HEK293 (cell line): Measurements from ENCODE around the gene KCTD11.
A peak's percentile ranks its signal among the peaks of the same experiment; 100 is the strongest.

ENCODE experiments used
- CTCF ChIA-PET: fragments of 350-600 bp; formaldehyde crosslinking; extraction: SDS; loops from one replicate; lab custom pipeline; 2021; ENCODE audit warnings: antibody characterized with exemption; lab: Yijun Ruan, JAX
- POLR2A ChIA-PET: fragments of 300-600 bp; formaldehyde crosslinking; extraction: SDS; loops from one replicate; lab custom pipeline; 2020; ENCODE audit warnings: antibody characterized with exemption, inconsistent platforms; lab: Yijun Ruan, JAX
- H3K27ac ChIP-seq: fragments of 200-500 bp; sonication (Bioruptor generic); 2 replicates; pipeline ENCODE4 v1.5.1; 2014; ENCODE audit warnings: low read depth, low read length, control low read depth, inconsistent platforms; ENCODE audit errors: extremely low read depth
- H3K36me3 ChIP-seq, 2 experiments: fragments of 200-500 bp in 1 of 2; sonication (Bioruptor generic) in 1 of 2; 1 replicate in 1 of 2; 2 replicates in 1 of 2; pipeline ENCODE4 v1.5.1; 2014 to 2017; ENCODE audit warnings: inconsistent platforms in 2 of 2, low read length in 2 of 2; ENCODE audit not compliant: control insufficient read depth in 2 of 2, insufficient read depth in 1 of 2
- H3K4me1 ChIP-seq: fragments of 200-500 bp; sonication (Bioruptor generic); 2 replicates; pipeline ENCODE4 v1.5.1; 2014; ENCODE audit warnings: mild to moderate bottlenecking, low read length, inconsistent platforms; ENCODE audit not compliant: control insufficient read depth, insufficient read depth
- H3K4me3 ChIP-seq: 2 replicates; pipeline ENCODE4 v1.5.1; 2011; ENCODE audit warnings: low read depth, mild to moderate bottlenecking, control low read depth, low read length, moderate library complexity
- H3K9me3 ChIP-seq: fragments of 200-500 bp; sonication (Bioruptor generic); 2 replicates; pipeline ENCODE4 v1.5.1; 2014; ENCODE audit warnings: low read depth, low read length, inconsistent platforms; ENCODE audit not compliant: control insufficient read depth, insufficient read depth
- KLF1 ChIP-seq: fragments of 450-650 bp; formaldehyde crosslinking; IDR thresholded peaks from 2 replicates; pipeline ENCODE4 v1.5.1; 2016; ENCODE audit warnings: missing biosample characterization, missing genetic modification characterization
- KLF17 ChIP-seq: fragments of 450-650 bp; formaldehyde crosslinking; IDR thresholded peaks from 2 replicates; pipeline ENCODE4 v1.5.1; 2016; ENCODE audit warnings: missing biosample characterization, missing genetic modification characterization
- MYNN ChIP-seq: fragments of 450-650 bp; formaldehyde crosslinking; IDR thresholded peaks from 2 replicates; pipeline ENCODE4 v1.5.1; 2016; ENCODE audit warnings: missing biosample characterization, missing genetic modification characterization, borderline replicate concordance
- PATZ1 ChIP-seq: fragments of 450-650 bp; formaldehyde crosslinking; IDR thresholded peaks from 2 replicates; pipeline ENCODE4 v1.5.1; 2016; ENCODE audit warnings: missing biosample characterization, missing genetic modification characterization
- SP3 ChIP-seq: fragments of 450-650 bp; formaldehyde crosslinking; IDR thresholded peaks from 2 replicates; pipeline ENCODE4 v1.5.1; 2016; ENCODE audit warnings: missing biosample characterization, missing genetic modification characterization
- ZBTB10 ChIP-seq: fragments of 450-650 bp; formaldehyde crosslinking; IDR thresholded peaks from 2 replicates; pipeline ENCODE4 v1.5.1; 2016; ENCODE audit warnings: missing biosample characterization, missing genetic modification characterization
- ZBTB20 ChIP-seq: fragments of 450-650 bp; formaldehyde crosslinking; IDR thresholded peaks from 2 replicates; pipeline ENCODE4 v1.5.1; 2016; ENCODE audit warnings: missing biosample characterization, missing genetic modification characterization
- ZEB2 ChIP-seq: fragments of 450-650 bp; formaldehyde crosslinking; IDR thresholded peaks from 2 replicates; pipeline ENCODE4 v1.5.1; 2016; ENCODE audit warnings: missing biosample characterization, missing genetic modification characterization
- ZFP3 ChIP-seq: fragments of 450-650 bp; formaldehyde crosslinking; IDR thresholded peaks from 2 replicates; pipeline ENCODE4 v1.5.1; 2016; ENCODE audit warnings: low read depth, missing biosample characterization, missing genetic modification characterization
- ZIC2 ChIP-seq: fragments of 450-650 bp; formaldehyde crosslinking; IDR thresholded peaks from 2 replicates; pipeline ENCODE4 v1.5.1; 2016; ENCODE audit warnings: missing biosample characterization, missing genetic modification characterization
- ZNF146 ChIP-seq: fragments of 450-650 bp; formaldehyde crosslinking; IDR thresholded peaks from 2 replicates; pipeline ENCODE4 v1.5.1; 2016; ENCODE audit warnings: missing biosample characterization, missing genetic modification characterization
- ZNF26 ChIP-seq: fragments of 450-650 bp; formaldehyde crosslinking; IDR thresholded peaks from 2 replicates; pipeline ENCODE4 v1.5.1; 2016; ENCODE audit warnings: missing biosample characterization, missing genetic modification characterization
- ZNF280C ChIP-seq: fragments of 450-650 bp; formaldehyde crosslinking; IDR thresholded peaks from 2 replicates; pipeline ENCODE4 v1.5.1; 2016; ENCODE audit warnings: missing biosample characterization, missing genetic modification characterization
- ZNF514 ChIP-seq: fragments of 450-650 bp; formaldehyde crosslinking; IDR thresholded peaks from 2 replicates; pipeline ENCODE4 v1.5.1; 2016; ENCODE audit warnings: missing biosample characterization, missing genetic modification characterization

KCTD11 gene

GRCh38 chr17:7352503-7352889, 534 bp downstream of the KCTD11 start:
- H3K27ac ChIP-seq, result peak overlapping the region; percentile 90
- CTCF ChIA-PET, result interaction anchor here (0.6 to 3.5 kb wide), 4 partner anchors 9 to 208 kb away, joined by 3 to 14 read pairs (median 4); partner anchors contain the start of gene SENP3
- no peaks in the 10 kb centered on the region for H3K36me3 ChIP-seq
- H3K4me3 ChIP-seq, result peak overlapping the region; percentile 70
- H3K9me3 ChIP-seq, result no peaks in the 10 kb centered on the region
- no peak for TF ChIP-seq SP3
- no peak for TF ChIP-seq ZNF280C
- TF ChIP-seq ZBTB10 (tag by site-specific recombination), result peak; percentile 75; the same call in 1 of the 2 replicates
- TF ChIP-seq ZNF514, result no peak
- POLR2A ChIA-PET, result no interaction called here
- H3K4me1 ChIP-seq, result peaks cover 14% of the 10 kb centered on the region

GRCh38 chr17:7352910-7353635, 1.1 kb downstream of the KCTD11 start:
- CTCF ChIA-PET, result interaction anchor here (0.6 to 4.3 kb wide), 15 partner anchors 8 to 249 kb away, joined by 3 to 87 read pairs (median 4); partner anchors contain the start of genes SENP3, TMEM256 and TNFSF13
- H3K9me3 ChIP-seq, result no peaks in the 10 kb centered on the region
- H3K4me3 ChIP-seq, result no peak overlapping the region
- no peaks in the 10 kb centered on the region for H3K36me3 ChIP-seq
- POLR2A ChIA-PET, result interaction anchor here (0.6 to 1.5 kb wide), 5 partner anchors 41 to 334 kb away, joined by 4 to 7 read pairs (median 5); partner anchors contain the start of genes PLSCR3, POLR2A, TMEM256 and TP53
- no peak overlapping the region for H3K27ac ChIP-seq
- peaks cover 14% of the 10 kb centered on the region for H3K4me1 ChIP-seq
- TF ChIP-seq PATZ1 (tag by site-specific recombination), result peak; percentile 57
- TF ChIP-seq ZFP3 (tag by site-specific recombination), result no peak
- TF ChIP-seq, all 188 proteins: peak for 1

GRCh38 chr17:7354262-7354843, 2.4 kb downstream of the KCTD11 start:
- Histone ChIP-seq H3K4me1 (peaks cover 14% of the 10 kb centered on the region), H3K27ac (no peak overlapping the region), H3K9me3 (no peaks in the 10 kb centered on the region), H3K36me3 (no peaks in the 10 kb centered on the region), H3K4me3 (no peak overlapping the region)
- ChIA-PET CTCF (interaction anchor here (0.6 to 4.3 kb wide), 9 partner anchors 11 to 205 kb away, joined by 3 to 87 read pairs (median 4); partner anchors contain the start of genes FGF11, SENP3 and TNFSF13), POLR2A (interaction anchor here (0.5 to 3.4 kb wide), 8 partner anchors 40 to 893 kb away, joined by 3 to 29 read pairs (median 6); partner anchors contain the start of genes CTC1, PLSCR3, POLR2A and TMEM256)
- TF ChIP-seq ZIC2 (tag by site-specific recombination), result 0 out of 2 replicates have a peak, but pooled peaks have one; percentile 17
- 0 out of 2 replicates have a peak, but pooled peaks have one; percentile 44 for TF ChIP-seq KLF17
- TF ChIP-seq ZNF146 (tag by site-specific recombination), result no peak
- 0 out of 2 replicates have a peak, but pooled peaks have one; percentile 22 for TF ChIP-seq ZNF26 (tag by site-specific recombination)
- no peak for TF ChIP-seq ZEB2 (tag by site-specific recombination)
- peak; percentile 67 for TF ChIP-seq ZBTB20 (tag by site-specific recombination)
- TF ChIP-seq KLF1 (tag by site-specific recombination), result 0 out of 2 replicates have a peak, but pooled peaks have one; percentile 11
- peak; percentile 99 for TF ChIP-seq MYNN (tag by site-specific recombination)
